Measurements from ENCODE around the gene SLC6A1.

Gene SLC6A1

GRCh38 chr3:11074451-11074850, 81.9 kb downstream of the SLC6A1 start:
- TF ChIP-seq CTCF (IDR thresholded peaks at IDR 0.05) = no peak

- no peak for TF ChIP-seq CTCF (IDR thresholded peaks at IDR 0.05)
Observed at GRCh38 chr3:11076711-11077110, 84.2 kb downstream of the SLC6A1 start.

DNA sequence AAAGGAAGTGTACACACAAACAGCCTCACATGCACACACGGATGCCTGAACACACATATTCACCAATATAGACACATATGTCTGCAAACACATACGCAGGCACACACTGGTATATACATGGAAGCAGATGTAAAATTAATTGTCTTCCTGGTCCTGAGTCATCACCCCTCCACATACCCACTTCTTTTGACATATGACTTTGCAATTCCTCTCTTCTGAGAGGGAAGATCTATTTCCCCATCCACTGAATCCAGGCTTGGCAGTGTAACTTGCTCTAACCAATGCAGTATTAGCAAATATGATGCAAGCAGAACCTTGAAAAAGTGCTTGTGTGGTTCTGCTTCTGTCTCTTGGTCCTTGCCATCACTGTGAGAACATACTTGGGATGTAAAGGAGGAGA, 84.9 kb downstream of the SLC6A1 start:
- no peak for TF ChIP-seq CTCF (IDR thresholded peaks at IDR 0.05)

- TF ChIP-seq CTCF (IDR thresholded peaks at IDR 0.05) = no peak
Observed at GRCh38 chr3:11078826-11079515, 86.4 kb downstream of the SLC6A1 start.

DNA sequence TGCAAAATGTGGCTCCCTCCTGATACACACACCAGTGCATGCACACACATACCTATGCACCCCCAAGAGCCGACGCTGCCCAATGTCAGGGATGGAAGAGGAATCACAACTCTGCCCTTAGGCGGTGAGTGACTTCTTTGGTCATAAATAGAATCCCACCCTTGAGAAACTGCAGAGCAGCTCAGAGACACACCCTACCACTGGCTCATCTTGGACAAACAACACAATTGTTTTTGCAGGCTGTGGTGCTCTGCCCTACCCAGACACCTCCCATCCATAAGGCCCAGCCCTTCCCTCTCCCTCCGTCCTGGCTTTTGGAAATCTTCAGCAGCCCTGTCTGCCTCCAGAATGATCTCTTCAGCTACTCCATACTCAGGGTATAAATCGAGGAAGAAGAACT, 87.9 kb downstream of the SLC6A1 start:
- no peak for TF ChIP-seq CTCF (IDR thresholded peaks at IDR 0.05)

DNA sequence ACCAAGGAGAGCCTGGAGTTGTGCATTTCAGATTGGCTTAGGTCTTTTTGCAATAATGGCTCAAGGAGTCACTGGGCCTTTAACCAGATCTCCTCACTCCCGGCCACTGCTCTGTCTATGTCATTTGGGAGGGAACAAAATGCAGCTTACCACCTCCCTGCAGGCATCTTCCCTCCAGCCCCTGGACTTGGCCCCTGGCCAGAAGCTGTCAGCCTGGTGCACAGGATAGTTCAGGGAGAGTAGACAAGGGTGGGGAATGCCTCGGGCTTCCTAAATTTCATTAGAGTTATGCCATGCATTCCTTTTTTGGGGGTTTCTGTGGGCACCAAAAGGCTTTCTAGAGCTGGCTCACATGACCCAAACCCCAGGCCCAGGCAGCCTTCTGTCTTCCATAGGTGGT, 91.5 kb downstream of the SLC6A1 start:
- TF ChIP-seq CTCF (IDR thresholded peaks at IDR 0.05) = no peak

DNA sequence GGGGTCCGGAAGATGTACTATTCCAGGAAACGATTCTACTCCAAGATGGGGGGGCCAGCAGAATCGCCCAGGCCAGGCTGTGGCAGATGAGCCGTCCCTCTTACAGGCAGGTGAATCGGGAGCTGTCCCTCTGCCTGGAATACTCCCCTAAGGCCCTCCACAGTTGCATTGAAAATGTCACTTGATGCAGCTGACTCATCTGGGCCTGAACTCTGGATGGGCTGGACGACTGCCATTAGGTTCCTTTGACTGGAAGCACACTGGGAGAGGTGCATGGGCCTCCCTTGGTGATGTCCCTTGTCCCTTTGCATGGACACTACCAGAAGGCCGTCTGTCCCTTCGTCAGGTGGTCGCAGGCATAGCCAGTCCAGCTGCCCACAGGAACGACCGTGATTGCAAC, 92.1 kb downstream of the SLC6A1 start:
- TF ChIP-seq CTCF (IDR thresholded peaks at IDR 0.05) = no peak

Data from LNCAP (cell line).